Breast epithelium (tissue), 4 donors: ENCODE measurements around the gene TBCC. TPM values are rescaled to one million over a fixed set of nuclear protein-coding genes. Genes with fewer than 3 reads are reported as not detected.

ENCODE experiments used
- DNase-seq, 2 donors: peaks; one replicate each; pipeline ENCODE4 v3.0.0-alpha.2; 2019; ENCODE audit warnings: low spot score in 2 of 2
- H3K27ac ChIP-seq, 2 donors: fragments of 200-600 bp; sonication (generic) in 1 of 2; one replicate each; pipeline ENCODE4 v1.5.1; 2016 to 2019; ENCODE audit warnings: mild to moderate bottlenecking in 1 of 2
- H3K27me3 ChIP-seq, 2 donors: fragments of 200-600 bp; sonication (generic) in 1 of 2; one replicate each; pipeline versions ENCODE4 v1.5.1 to v1.6.0; 2017 to 2019; ENCODE audit warnings: control low read depth in 1 of 2, mild to moderate bottlenecking in 1 of 2
- H3K36me3 ChIP-seq: fragments of 200-600 bp; one replicate; pipeline ENCODE4 v1.5.1; 2019
- H3K4me1 ChIP-seq, 2 donors: fragments of 200-600 bp; sonication (generic); one replicate each; pipeline ENCODE4 v1.5.1; 2016 to 2019; ENCODE audit warnings: control low read depth in 1 of 2
- H3K4me3 ChIP-seq, 3 donors: fragments of 200-600 bp; sonication (generic); 1 replicate in 2 of 3; 2 replicates in 1 of 3; pipeline ENCODE4 v1.5.1; 2016 to 2019; ENCODE audit warnings: mild to moderate bottlenecking in 3 of 3, moderate library complexity in 2 of 3
- H3K9me3 ChIP-seq, 2 donors: fragments of 200-600 bp; sonication (generic) in 1 of 2; one replicate each; pipeline ENCODE4 v1.5.1; 2016 to 2019; ENCODE audit warnings: control low read depth in 1 of 2
- POLR2A ChIP-seq: fragments of 450-650 bp; IDR thresholded peaks from one replicate; pipeline ENCODE4 v1.6.1; 2016; ENCODE audit warnings: antibody characterized with exemption, mild to moderate bottlenecking, moderate library complexity
- POLR2AphosphoS5 ChIP-seq, 3 donors: sonication (generic); formaldehyde crosslinking; IDR thresholded peaks; one replicate each; pipeline ENCODE4 v1.6.1; 2017; ENCODE audit warnings: antibody characterized with exemption in 3 of 3
- intact Hi-C: fragments of 100-400 bp; cut with DNase I; formaldehyde crosslinking; loops from one replicate; pipeline ENCODE4 v1.15.1; 2023; ENCODE audit warnings: low total_unique reads
- total RNA-seq, 3 donors: library from RNA; depleted of rRNA; stranded (reverse); fragments of >200 nt; gene quantifications; one replicate each; pipeline ENCODE4 v1.1.0, GENCODE V29; 2016
- TF ChIP-seq, protein P1 (sequence below), 3 donors: fragments of 450-650 bp; IDR thresholded peaks; one replicate each; pipeline ENCODE4 v1.5.1; 2016 to 2017; ENCODE audit warnings: antibody characterized with exemption in 3 of 3, mild to moderate bottlenecking in 3 of 3, moderate library complexity in 3 of 3

TBCC gene
- total RNA-seq, 3 donors from 2014 or later = 21.3 to 27.7 (median 26.3) TPM

DNA sequence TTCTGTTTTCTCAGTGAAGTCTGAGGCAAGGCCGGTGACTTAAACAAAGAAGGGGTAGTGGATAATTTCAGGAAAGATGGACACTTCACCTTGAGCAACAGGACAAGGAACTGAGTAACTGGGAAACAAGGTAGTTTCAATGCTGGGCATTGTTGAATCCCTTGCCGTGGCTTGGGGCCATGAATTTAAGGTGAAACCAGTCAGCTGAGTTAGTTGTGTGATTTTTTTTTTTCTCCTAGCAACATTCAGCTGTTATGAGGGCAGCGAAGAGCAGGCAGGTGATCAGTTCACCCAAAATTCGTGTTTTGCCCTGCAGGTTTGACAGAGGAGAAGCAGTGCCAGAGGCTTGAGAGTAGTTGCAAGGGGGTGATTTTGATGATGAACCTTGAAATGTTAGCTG is 42.8 kb upstream of the TBCC start:
- Histone ChIP-seq H3K4me3 (peak overlapping the region in 1 of 3 donors; percentile 1), H3K9me3 (no peaks in the 10 kb centered on the region), H3K27ac (peak overlapping the region; percentile 88 to 100), H3K27me3 (no peaks in the 10 kb centered on the region), H3K36me3 (no peaks in the 10 kb centered on the region), H3K4me1 (peaks cover 0 to 22% of the 10 kb centered on the region in 2 donors)
- peak in 1 of 2 donors; percentile 68 for DNase-seq
- intact Hi-C loops = no loop called here
- TF ChIP-seq POLR2A = no peak
- TF ChIP-seq, protein P1, sequence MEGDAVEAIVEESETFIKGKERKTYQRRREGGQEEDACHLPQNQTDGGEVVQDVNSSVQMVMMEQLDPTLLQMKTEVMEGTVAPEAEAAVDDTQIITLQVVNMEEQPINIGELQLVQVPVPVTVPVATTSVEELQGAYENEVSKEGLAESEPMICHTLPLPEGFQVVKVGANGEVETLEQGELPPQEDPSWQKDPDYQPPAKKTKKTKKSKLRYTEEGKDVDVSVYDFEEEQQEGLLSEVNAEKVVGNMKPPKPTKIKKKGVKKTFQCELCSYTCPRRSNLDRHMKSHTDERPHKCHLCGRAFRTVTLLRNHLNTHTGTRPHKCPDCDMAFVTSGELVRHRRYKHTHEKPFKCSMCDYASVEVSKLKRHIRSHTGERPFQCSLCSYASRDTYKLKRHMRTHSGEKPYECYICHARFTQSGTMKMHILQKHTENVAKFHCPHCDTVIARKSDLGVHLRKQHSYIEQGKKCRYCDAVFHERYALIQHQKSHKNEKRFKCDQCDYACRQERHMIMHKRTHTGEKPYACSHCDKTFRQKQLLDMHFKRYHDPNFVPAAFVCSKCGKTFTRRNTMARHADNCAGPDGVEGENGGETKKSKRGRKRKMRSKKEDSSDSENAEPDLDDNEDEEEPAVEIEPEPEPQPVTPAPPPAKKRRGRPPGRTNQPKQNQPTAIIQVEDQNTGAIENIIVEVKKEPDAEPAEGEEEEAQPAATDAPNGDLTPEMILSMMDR (IDR thresholded peaks at IDR 0.05) = no peak
- TF ChIP-seq POLR2AphosphoS5 (IDR thresholded peaks at IDR 0.05) = peak in 1 of 3 donors; percentile 40

DNA sequence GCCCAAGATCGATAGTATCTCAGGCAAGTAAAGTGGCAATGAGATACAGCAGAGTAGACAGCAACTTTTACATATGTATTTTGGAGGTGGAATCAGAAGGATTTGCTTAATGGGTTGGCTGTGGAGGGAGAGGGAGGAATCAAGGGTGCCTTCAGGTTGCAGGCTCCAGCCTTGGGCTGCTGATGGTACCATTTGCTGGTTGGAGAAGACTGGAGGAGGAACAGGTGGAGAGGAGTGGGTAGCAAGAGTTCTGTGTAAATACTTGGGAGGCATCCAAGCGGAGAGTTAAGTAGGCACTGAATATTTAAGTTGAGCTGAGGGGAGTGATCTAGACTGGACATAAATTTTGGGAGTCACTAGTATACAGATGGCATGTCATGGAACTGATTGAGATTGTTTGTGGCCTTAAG is 41.2 kb upstream of the TBCC start:
- Histone ChIP-seq H3K4me1 (peaks cover 0 to 22% of the 10 kb centered on the region in 2 donors), H3K27me3 (no peaks in the 10 kb centered on the region), H3K9me3 (no peaks in the 10 kb centered on the region), H3K27ac (peak overlapping the region; percentile 76 to 100), H3K4me3 (peak overlapping the region in 1 of 3 donors; percentile 10), H3K36me3 (no peaks in the 10 kb centered on the region)
- no peak for TF ChIP-seq POLR2AphosphoS5 (IDR thresholded peaks at IDR 0.05)
- TF ChIP-seq, protein P1 (IDR thresholded peaks at IDR 0.05) = no peak
- intact Hi-C loops = no loop called here
- DNase-seq = no peak

DNA sequence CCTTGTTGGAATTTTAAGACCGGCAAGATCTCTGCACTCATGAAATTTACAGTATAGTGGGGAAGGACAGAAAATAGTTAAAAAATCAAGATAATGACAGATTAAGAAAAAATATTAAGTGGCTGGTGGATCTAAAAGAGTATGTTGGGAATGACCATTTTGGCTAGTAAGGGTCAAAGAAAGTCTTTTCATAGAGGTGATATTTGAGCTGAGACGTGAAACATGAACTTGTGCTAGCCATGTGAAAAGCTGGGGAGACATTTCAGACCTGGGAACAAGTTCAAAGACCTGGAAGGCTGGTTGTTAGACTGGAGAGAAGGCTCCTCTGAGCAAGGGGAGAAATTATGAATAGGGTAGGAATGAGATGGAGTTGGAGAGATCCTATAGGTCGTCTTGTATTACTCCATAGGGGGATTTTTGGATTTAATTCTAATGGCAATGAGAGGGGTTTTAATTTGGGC is 40.7 kb upstream of the TBCC start:
- H3K27me3 ChIP-seq = no peaks in the 10 kb centered on the region
- no peaks in the 10 kb centered on the region for H3K9me3 ChIP-seq
- H3K4me1 ChIP-seq = peaks cover 0 to 22% of the 10 kb centered on the region in 2 donors
- intact Hi-C loops = no loop called here
- peak overlapping the region in 1 of 3 donors; percentile 85 for H3K4me3 ChIP-seq
- TF ChIP-seq POLR2A (no peak), POLR2AphosphoS5 (IDR thresholded peaks at IDR 0.05) (no peak)
- TF ChIP-seq, protein P1 (IDR thresholded peaks at IDR 0.05) = no peak
- DNase-seq = no peak
- no peaks in the 10 kb centered on the region for H3K36me3 ChIP-seq
- peak overlapping the region; percentile 99 to 100 for H3K27ac ChIP-seq

DNA sequence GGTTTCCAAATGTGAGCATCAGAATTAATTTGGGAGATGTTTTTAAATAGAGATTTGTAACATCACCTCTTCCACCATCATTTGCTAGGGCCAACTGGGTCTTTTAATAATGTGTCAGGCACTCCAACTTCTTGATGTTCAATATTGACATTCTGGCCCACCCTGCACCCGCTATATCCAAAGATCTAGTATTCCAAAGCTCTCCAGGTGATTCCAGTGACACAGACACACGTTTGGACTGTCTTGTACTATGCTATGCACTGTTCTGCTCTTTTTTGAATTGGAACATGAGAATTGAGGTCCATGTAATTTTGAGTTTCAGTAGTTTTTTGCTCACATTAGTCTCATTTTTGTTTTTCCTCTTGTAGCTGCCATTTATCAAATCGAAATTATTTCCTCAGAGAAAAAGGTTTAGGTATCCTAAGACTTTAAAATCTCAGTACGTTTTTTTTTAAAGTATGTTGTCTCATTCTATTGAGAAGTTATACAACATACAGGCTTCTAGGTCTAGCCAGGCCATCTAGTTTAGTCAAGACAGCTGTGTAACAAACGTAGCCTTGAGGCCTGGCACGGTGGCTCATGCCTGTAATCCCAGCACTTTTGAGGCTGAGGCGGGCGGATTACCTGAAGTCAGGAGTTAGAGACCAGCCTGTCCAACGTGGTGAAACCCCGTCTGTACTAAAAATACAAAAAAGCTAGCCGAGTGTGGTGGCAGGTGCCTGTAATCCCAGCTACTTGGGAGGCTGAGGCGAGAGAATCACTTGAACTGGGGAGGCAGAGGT is 39.0 kb upstream of the TBCC start:
- Histone ChIP-seq H3K27me3 (no peaks in the 10 kb centered on the region), H3K4me1 (peaks cover 0 to 13% of the 10 kb centered on the region in 2 donors), H3K27ac (peak overlapping the region; percentile 99 to 100)

More for the DNA sequence above, 39.0 kb upstream of the TBCC start:
- no peak for DNase-seq
- H3K4me3 ChIP-seq = peak overlapping the region; percentile 85 to 92 (median 86)
- H3K36me3 ChIP-seq = no peaks in the 10 kb centered on the region
- TF ChIP-seq POLR2AphosphoS5 (IDR thresholded peaks at IDR 0.05) = no peak
- TF ChIP-seq, protein P1 (IDR thresholded peaks at IDR 0.05) = no peak
- TF ChIP-seq POLR2A = no peak
- intact Hi-C loops = loop anchor here (5.0 kb wide), 1 partner anchor 38 kb away; the partner anchor contains the start of gene TBCC
- no peaks in the 10 kb centered on the region for H3K9me3 ChIP-seq
